HepG2 (cell line): ENCODE data around the gene CSNK2A1. TPM values are rescaled to one million over a fixed set of nuclear protein-coding genes. Genes with fewer than 3 reads are reported as not detected.

Source experiments
- CBX5 ChIP-seq: sonication (generic); formaldehyde crosslinking; IDR thresholded peaks from 2 replicates; pipeline ENCODE4 v1.4.0; 2020; ENCODE audit warnings: missing genetic modification reagents, borderline replicate concordance
- FOXA3 ChIP-seq: IDR thresholded peaks from 2 replicates; pipeline ENCODE4 v1.6.1; 2016; ENCODE audit warnings: missing genetic modification reagents, missing compliant biosample characterization
- HES4 ChIP-seq: sonication (generic); formaldehyde crosslinking; IDR thresholded peaks from 2 replicates; pipeline ENCODE4 v1.9.0; 2021; ENCODE audit warnings: mild to moderate bottlenecking, missing genetic modification reagents, borderline replicate concordance
- JUN ChIP-seq: sonication (generic); formaldehyde crosslinking; IDR thresholded peaks from 2 replicates; pipeline ENCODE4 v1.4.0; 2020; ENCODE audit warnings: mild to moderate bottlenecking, missing genetic modification reagents
- MXD3 ChIP-seq: IDR thresholded peaks from 2 replicates; pipeline ENCODE4 v1.6.1; 2016; ENCODE audit warnings: mild to moderate bottlenecking, missing biosample characterization, missing genetic modification reagents
- NBN ChIP-seq: fragments of 450-650 bp; conservative IDR thresholded peaks from 2 replicates; pipeline ENCODE4 v1.6.1; 2017
- NR3C1 ChIP-seq: sonication (generic); formaldehyde crosslinking; IDR thresholded peaks from 2 replicates; pipeline ENCODE4 v1.4.0; 2020; ENCODE audit warnings: missing genetic modification reagents
- POLR2AphosphoS5 ChIP-seq: IDR thresholded peaks from 2 replicates; pipeline ENCODE4 v1.6.1; 2012; ENCODE audit warnings: low read depth, low read length
- PTBP1 ChIP-seq: fragments of 200-400 bp; formaldehyde crosslinking; IDR thresholded peaks from 2 replicates; pipeline ENCODE4 v1.6.1; 2018; ENCODE audit warnings: low read length, low read depth; ENCODE audit not compliant: poor library complexity, severe bottlenecking
- RNF2 ChIP-seq: fragments of 450-650 bp; conservative IDR thresholded peaks from 2 replicates; pipeline ENCODE4 v1.6.1; 2016; ENCODE audit warnings: low read depth
- SOX13 ChIP-seq, 3 experiments: fragments of 450-650 bp in 1 of 3; sonication (generic) in 1 of 3; formaldehyde crosslinking in 1 of 3; IDR thresholded peaks in 2 of 3; conservative IDR thresholded peaks in 1 of 3; 2 replicates each; pipeline versions ENCODE4 v1.5.0 to v1.6.1; 2016 to 2020; ENCODE audit warnings: antibody characterized with exemption in 1 of 3, mild to moderate bottlenecking in 1 of 3, missing compliant biosample characterization in 1 of 3, missing genetic modification reagents in 1 of 3, moderate library complexity in 1 of 3
- SRY ChIP-seq: sonication (generic); formaldehyde crosslinking; IDR thresholded peaks from 2 replicates; pipeline ENCODE4 v1.8.0; 2022; ENCODE audit warnings: mild to moderate bottlenecking, missing genetic modification reagents
- WIZ ChIP-seq: sonication (generic); formaldehyde crosslinking; IDR thresholded peaks from 2 replicates; pipeline ENCODE4 v1.5.1; 2020; ENCODE audit warnings: mild to moderate bottlenecking, missing genetic modification reagents
- ZBTB42 ChIP-seq: sonication (generic); formaldehyde crosslinking; IDR thresholded peaks from 2 replicates; pipeline ENCODE4 v1.5.0; 2020; ENCODE audit warnings: mild to moderate bottlenecking, missing genetic modification reagents
- ZMYM2 ChIP-seq: sonication (generic); formaldehyde crosslinking; IDR thresholded peaks from 2 replicates; pipeline ENCODE4 v1.8.0; 2022; ENCODE audit warnings: mild to moderate bottlenecking, missing genetic modification reagents
- ZNF20 ChIP-seq: sonication (generic); formaldehyde crosslinking; IDR thresholded peaks from 2 replicates; pipeline ENCODE4 v1.4.0; 2020; ENCODE audit warnings: mild to moderate bottlenecking, moderate library complexity, missing genetic modification reagents
- ZNF234 ChIP-seq: sonication (generic); formaldehyde crosslinking; conservative IDR thresholded peaks from 2 replicates; pipeline ENCODE4 v1.5.1; 2020; ENCODE audit warnings: mild to moderate bottlenecking, missing genetic modification reagents
- ZNF24 ChIP-seq: fragments of 450-650 bp; IDR thresholded peaks from 2 replicates; pipeline ENCODE4 v1.6.1; 2017; ENCODE audit warnings: antibody characterized with exemption, mild to moderate bottlenecking
- ZNF317 ChIP-seq: sonication (generic); formaldehyde crosslinking; IDR thresholded peaks from 2 replicates; pipeline ENCODE4 v1.5.0; 2020; ENCODE audit warnings: mild to moderate bottlenecking, missing genetic modification reagents
- ZNF326 ChIP-seq: sonication (generic); formaldehyde crosslinking; IDR thresholded peaks from 2 replicates; pipeline ENCODE4 v1.4.0; 2020; ENCODE audit warnings: missing genetic modification reagents, borderline replicate concordance
- ZNF329 ChIP-seq: sonication (generic); formaldehyde crosslinking; IDR thresholded peaks from 2 replicates; pipeline ENCODE4 v1.9.0; 2021; ENCODE audit warnings: low read depth, mild to moderate bottlenecking, missing genetic modification reagents
- ZNF337 ChIP-seq: sonication (generic); formaldehyde crosslinking; IDR thresholded peaks from 2 replicates; pipeline ENCODE4 v1.5.1; 2020; ENCODE audit warnings: missing genetic modification reagents, low read depth, mild to moderate bottlenecking, borderline replicate concordance
- ZNF557 ChIP-seq: sonication (generic); formaldehyde crosslinking; IDR thresholded peaks from 2 replicates; pipeline ENCODE4 v1.4.0; 2020; ENCODE audit warnings: missing genetic modification reagents
- polyA plus RNA-seq, 8 experiments: library from polyadenylated mRNA; depleted of rRNA in 3 of 8; stranded (reverse) in 7 of 8; unstranded in 1 of 8; fragments of >200 nt; fragmentation: Illumina TruSeq in 4 of 8; extraction: Trizol in 4 of 8; gene quantifications; 2 replicates each; pipeline versions ENCODE4 v1.2.1 to v1.2.3, GENCODE V29; 2011 to 2016; ENCODE audit warnings: low read depth in 4 of 8, missing spikeins in 1 of 8, mixed read lengths in 1 of 8; ENCODE audit not compliant: insufficient read depth in 1 of 8
- total RNA-seq, 5 experiments: library from RNA; depleted of rRNA; stranded (reverse); fragments of >200 nt; fragmentation: Illumina TruSeq; extraction: Trizol; gene quantifications; 2 replicates each; pipeline ENCODE4 v1.2.3, GENCODE V29; 2016; ENCODE audit warnings: low read depth in 1 of 5
- TF ChIP-seq, protein P1 (sequence below), 2 experiments: sonication (generic) in 1 of 2; formaldehyde crosslinking in 1 of 2; IDR thresholded peaks; 2 replicates each; pipeline versions ENCODE4 v1.4.0 to v1.6.1; 2018 to 2020; ENCODE audit warnings: missing genetic modification reagents in 2 of 2, borderline replicate concordance in 1 of 2, low read depth in 1 of 2, mild to moderate bottlenecking in 1 of 2, missing biosample characterization in 1 of 2
- TF ChIP-seq, protein P2 (sequence below): sonication (generic); formaldehyde crosslinking; IDR thresholded peaks from 2 replicates; pipeline ENCODE4 v1.8.0; 2022; ENCODE audit warnings: mild to moderate bottlenecking, missing genetic modification reagents, moderate library complexity
- TF ChIP-seq, protein P3 (sequence below): sonication (generic); formaldehyde crosslinking; IDR thresholded peaks from 2 replicates; pipeline ENCODE4 v1.4.0; 2020; ENCODE audit warnings: missing genetic modification reagents

Gene CSNK2A1
- total and polyA plus RNA-seq, 2 of the 13 experiments (the other 11 are each of a cell fraction or from before 2014, with no cell fraction given): 153 to 231 TPM

- TF ChIP-seq JUN (no peak), ZNF337 (CRISPR knock-in tag) (no peak), NBN (no peak), ZNF326 (CRISPR knock-in tag) (0 out of 2 replicates have a peak, but pooled peaks have one; percentile 14), ZNF20 (CRISPR knock-in tag) (no peak), HES4 (CRISPR knock-in tag) (no peak), POLR2AphosphoS5 (no peak), ZNF317 (no peak), ZNF24 (no peak), RNF2 (no peak), ZMYM2 (CRISPR knock-in tag) (no peak), PTBP1 (no peak), SOX13 (IDR thresholded peaks at IDR 0.05) (no peak), SOX13 (CRISPR knock-in tag; conservative IDR thresholded peaks at IDR 0.05 in 1 of 2, IDR thresholded peaks at IDR 0.05 in 1 of 2) (peak in 1 of 2 experiments; percentile 45; a peak in 1 of 4 replicates), MXD3 (CRISPR knock-in tag) (no peak), ZNF557 (no peak), FOXA3 (CRISPR knock-in tag) (peak; percentile 60), WIZ (CRISPR knock-in tag) (no peak), NR3C1 (CRISPR knock-in tag) (no peak), SRY (no peak; the same call in 1 of the 2 replicates), ZBTB42 (CRISPR knock-in tag) (no peak), ZNF234 (no peak), ZNF329 (CRISPR knock-in tag) (no peak), CBX5 (CRISPR knock-in tag) (no peak; the same call in 1 of the 2 replicates)
- TF ChIP-seq, protein P1, sequence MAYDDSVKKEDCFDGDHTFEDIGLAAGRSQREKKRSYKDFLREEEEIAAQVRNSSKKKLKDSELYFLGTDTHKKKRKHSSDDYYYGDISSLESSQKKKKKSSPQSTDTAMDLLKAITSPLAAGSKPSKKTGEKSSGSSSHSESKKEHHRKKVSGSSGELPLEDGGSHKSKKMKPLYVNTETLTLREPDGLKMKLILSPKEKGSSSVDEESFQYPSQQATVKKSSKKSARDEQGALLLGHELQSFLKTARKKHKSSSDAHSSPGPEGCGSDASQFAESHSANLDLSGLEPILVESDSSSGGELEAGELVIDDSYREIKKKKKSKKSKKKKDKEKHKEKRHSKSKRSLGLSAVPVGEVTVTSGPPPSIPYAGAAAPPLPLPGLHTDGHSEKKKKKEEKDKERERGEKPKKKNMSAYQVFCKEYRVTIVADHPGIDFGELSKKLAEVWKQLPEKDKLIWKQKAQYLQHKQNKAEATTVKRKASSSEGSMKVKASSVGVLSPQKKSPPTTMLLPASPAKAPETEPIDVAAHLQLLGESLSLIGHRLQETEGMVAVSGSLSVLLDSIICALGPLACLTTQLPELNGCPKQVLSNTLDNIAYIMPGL (CRISPR knock-in tag; IDR thresholded peaks at IDR 0.05; ENCODE audit: borderline replicate concordance in 1 of 2, low read depth in 1 of 2): peak; percentile 40 to 75; a peak in 3 of 4 replicates
- TF ChIP-seq, protein P2, sequence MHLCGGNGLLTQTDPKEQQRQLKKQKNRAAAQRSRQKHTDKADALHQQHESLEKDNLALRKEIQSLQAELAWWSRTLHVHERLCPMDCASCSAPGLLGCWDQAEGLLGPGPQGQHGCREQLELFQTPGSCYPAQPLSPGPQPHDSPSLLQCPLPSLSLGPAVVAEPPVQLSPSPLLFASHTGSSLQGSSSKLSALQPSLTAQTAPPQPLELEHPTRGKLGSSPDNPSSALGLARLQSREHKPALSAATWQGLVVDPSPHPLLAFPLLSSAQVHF (CRISPR knock-in tag): no peak
- TF ChIP-seq, protein P3, sequence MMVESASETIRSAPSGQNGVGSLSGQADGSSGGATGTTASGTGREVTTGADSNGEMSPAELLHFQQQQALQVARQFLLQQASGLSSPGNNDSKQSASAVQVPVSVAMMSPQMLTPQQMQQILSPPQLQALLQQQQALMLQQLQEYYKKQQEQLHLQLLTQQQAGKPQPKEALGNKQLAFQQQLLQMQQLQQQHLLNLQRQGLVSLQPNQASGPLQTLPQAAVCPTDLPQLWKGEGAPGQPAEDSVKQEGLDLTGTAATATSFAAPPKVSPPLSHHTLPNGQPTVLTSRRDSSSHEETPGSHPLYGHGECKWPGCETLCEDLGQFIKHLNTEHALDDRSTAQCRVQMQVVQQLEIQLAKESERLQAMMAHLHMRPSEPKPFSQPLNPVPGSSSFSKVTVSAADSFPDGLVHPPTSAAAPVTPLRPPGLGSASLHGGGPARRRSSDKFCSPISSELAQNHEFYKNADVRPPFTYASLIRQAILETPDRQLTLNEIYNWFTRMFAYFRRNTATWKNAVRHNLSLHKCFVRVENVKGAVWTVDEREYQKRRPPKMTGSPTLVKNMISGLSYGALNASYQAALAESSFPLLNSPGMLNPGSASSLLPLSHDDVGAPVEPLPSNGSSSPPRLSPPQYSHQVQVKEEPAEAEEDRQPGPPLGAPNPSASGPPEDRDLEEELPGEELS (CRISPR knock-in tag): no peak
These were observed 18.0 kb upstream of the CSNK2A1 start (continued) for GRCh38 chr20:561437-562231.
